ENCODE measurements around the gene DYSF.

Gene DYSF

DNA sequence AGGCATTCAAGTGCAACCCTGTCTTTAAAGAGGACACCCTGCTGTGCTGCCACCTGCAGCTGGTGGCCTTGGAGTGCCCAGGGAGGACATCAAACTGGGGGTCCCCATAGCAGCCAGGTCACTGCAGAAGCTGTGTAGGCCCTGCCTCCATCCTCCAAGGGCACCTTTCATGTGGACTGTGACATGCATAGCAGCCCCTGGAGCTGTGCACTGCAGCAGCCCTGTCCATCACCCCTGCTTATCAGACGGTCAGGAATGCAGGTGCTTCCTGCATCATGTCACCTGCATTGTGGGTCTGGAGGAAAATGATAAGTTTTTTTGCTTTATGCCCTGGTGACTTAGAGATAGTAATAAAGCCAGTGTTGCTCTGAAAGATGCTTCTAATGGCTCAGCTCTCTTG is 155.7 kb downstream of the DYSF start:
- Histone ChIP-seq H3K9me3 (ENCODE audit: low read depth, low read length) (no peaks in the 10 kb centered on the region), H3K4me3 (no peak overlapping the region), H3K36me3 (ENCODE audit: insufficient read depth, low read length) (no peaks in the 10 kb centered on the region), H3K9ac (ENCODE audit: insufficient read length) (no peak overlapping the region), H3K27ac (no peak overlapping the region)
- TF ChIP-seq FOXP2 (optimal IDR thresholded peaks at IDR 0.05; ENCODE audit: control extremely low read depth, extremely low read length, insufficient read depth) (no peak), EZH2 (IDR thresholded peaks at IDR 0.05) (no peak), POLR2AphosphoS5 (IDR thresholded peaks at IDR 0.05; ENCODE audit: borderline replicate concordance, low read depth, low read length) (no peak)
- DNase-seq (ENCODE audit: low read depth, low spot score) = no peak

DNA sequence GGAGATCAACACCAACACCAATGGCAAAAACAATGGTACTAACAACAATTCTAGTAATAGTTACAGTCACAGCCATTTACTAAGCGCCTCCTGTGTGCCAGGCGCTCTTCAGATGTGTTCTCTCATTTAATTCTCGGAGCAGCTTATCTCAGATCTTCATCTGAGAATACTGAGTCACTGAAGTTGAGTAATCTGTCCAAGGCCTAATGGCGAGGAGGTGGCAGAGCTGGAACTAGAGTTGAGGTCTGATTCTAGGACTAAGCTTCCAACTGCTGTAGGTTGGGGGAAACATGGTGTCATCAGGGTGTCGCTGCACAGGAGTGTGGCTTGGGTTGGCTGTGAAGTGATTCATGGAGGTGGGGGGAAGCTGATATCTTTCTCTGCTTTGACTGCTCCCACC is 156.1 kb downstream of the DYSF start:
- Histone ChIP-seq H3K36me3 (ENCODE audit: insufficient read depth, low read length) (no peaks in the 10 kb centered on the region), H3K9me3 (ENCODE audit: low read depth, low read length) (no peaks in the 10 kb centered on the region), H3K9ac (ENCODE audit: insufficient read length) (no peak overlapping the region), H3K4me3 (no peak overlapping the region), H3K27ac (no peak overlapping the region)
- no peak for DNase-seq (ENCODE audit: low read depth, low spot score)
- TF ChIP-seq FOXP2 (optimal IDR thresholded peaks at IDR 0.05; ENCODE audit: control extremely low read depth, extremely low read length, insufficient read depth) (no peak), POLR2AphosphoS5 (IDR thresholded peaks at IDR 0.05; ENCODE audit: borderline replicate concordance, low read depth, low read length) (no peak), EZH2 (IDR thresholded peaks at IDR 0.05) (no peak)

DNA sequence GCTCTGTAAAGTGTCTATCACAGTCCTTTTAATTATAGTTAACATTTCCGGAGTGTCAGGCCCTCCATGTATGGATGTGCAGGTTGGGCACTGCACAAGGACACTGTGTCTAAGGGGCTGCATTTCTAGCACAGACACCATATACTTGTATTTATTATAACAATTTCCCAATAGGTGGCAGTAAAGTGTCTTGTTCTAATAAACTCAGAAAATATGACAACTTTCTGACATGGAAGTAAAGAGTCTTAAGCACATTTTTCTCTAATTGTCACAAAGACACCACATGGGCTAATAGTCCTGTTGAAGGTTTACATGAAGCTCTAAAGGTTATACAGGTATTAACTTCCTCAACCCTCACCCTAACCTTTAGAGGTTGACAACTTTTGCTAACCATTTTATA is 156.6 kb downstream of the DYSF start:
- peak; percentile 56 for DNase-seq (ENCODE audit: low read depth, low spot score)
- TF ChIP-seq EZH2 (IDR thresholded peaks at IDR 0.05) = no peak
- no peak for TF ChIP-seq FOXP2 (optimal IDR thresholded peaks at IDR 0.05; ENCODE audit: control extremely low read depth, extremely low read length, insufficient read depth)
- no peak for TF ChIP-seq POLR2AphosphoS5 (IDR thresholded peaks at IDR 0.05; ENCODE audit: borderline replicate concordance, low read depth, low read length)
- Histone ChIP-seq H3K9ac (ENCODE audit: insufficient read length) (no peak overlapping the region), H3K4me3 (no peak overlapping the region), H3K9me3 (ENCODE audit: low read depth, low read length) (no peaks in the 10 kb centered on the region), H3K27ac (no peak overlapping the region), H3K36me3 (ENCODE audit: insufficient read depth, low read length) (no peaks in the 10 kb centered on the region)

DNA sequence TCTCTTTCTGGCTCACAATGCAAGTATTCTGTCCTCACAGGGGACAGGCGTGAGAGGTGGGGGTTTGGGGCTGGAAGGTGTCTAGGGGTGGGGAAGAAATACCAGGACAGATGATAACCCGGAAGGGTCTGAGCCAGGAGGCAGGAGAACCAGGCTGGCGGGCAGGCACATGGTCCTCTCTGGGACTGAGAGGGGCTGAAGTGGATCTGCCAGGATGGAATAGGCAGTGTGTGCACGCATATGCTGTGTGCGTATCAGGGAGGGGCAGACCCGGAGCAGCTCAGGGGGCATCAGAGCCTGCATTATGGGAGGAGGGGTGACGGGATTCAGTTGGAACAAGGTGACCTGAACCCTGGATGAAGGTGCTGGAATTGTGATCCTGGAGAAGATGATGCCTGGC is 157.3 kb downstream of the DYSF start:
- no peak overlapping the region for H3K4me3 ChIP-seq
- TF ChIP-seq FOXP2 (optimal IDR thresholded peaks at IDR 0.05; ENCODE audit: control extremely low read depth, extremely low read length, insufficient read depth) = no peak
- TF ChIP-seq EZH2 (IDR thresholded peaks at IDR 0.05) = no peak
- no peak for TF ChIP-seq POLR2AphosphoS5 (IDR thresholded peaks at IDR 0.05; ENCODE audit: borderline replicate concordance, low read depth, low read length)

DNA sequence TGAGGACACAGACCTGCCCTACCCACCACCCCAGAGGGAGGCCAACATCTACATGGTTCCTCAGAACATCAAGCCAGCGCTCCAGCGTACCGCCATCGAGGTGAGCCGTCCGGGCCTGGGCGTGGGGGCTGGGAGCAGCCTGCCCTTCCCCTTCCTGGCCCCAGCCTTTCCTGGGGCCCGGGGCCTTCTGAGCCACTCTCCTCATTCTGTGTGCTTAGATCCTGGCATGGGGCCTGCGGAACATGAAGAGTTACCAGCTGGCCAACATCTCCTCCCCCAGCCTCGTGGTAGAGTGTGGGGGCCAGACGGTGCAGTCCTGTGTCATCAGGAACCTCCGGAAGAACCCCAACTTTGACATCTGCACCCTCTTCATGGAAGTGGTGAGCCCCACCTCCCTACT is 157.9 kb downstream of the DYSF start:
- H3K9me3 ChIP-seq (ENCODE audit: low read depth, low read length) = no peaks in the 10 kb centered on the region
- DNase-seq (ENCODE audit: low read depth, low spot score) = no peak
- H3K27ac ChIP-seq = no peak overlapping the region
- no peak overlapping the region for H3K4me3 ChIP-seq
- no peak overlapping the region for H3K9ac ChIP-seq (ENCODE audit: insufficient read length)
- TF ChIP-seq EZH2 (IDR thresholded peaks at IDR 0.05) (no peak), FOXP2 (optimal IDR thresholded peaks at IDR 0.05; ENCODE audit: control extremely low read depth, extremely low read length, insufficient read depth) (no peak), POLR2AphosphoS5 (IDR thresholded peaks at IDR 0.05; ENCODE audit: borderline replicate concordance, low read depth, low read length) (no peak)
- no peaks in the 10 kb centered on the region for H3K36me3 ChIP-seq (ENCODE audit: insufficient read depth, low read length)

More for the DNA sequence above, 157.3 kb downstream of the DYSF start:
- H3K27ac ChIP-seq = no peak overlapping the region
- no peak for DNase-seq (ENCODE audit: low read depth, low spot score)
- no peaks in the 10 kb centered on the region for H3K9me3 ChIP-seq (ENCODE audit: low read depth, low read length)
- H3K36me3 ChIP-seq (ENCODE audit: insufficient read depth, low read length) = no peaks in the 10 kb centered on the region
- H3K9ac ChIP-seq (ENCODE audit: insufficient read length) = no peak overlapping the region

DNA sequence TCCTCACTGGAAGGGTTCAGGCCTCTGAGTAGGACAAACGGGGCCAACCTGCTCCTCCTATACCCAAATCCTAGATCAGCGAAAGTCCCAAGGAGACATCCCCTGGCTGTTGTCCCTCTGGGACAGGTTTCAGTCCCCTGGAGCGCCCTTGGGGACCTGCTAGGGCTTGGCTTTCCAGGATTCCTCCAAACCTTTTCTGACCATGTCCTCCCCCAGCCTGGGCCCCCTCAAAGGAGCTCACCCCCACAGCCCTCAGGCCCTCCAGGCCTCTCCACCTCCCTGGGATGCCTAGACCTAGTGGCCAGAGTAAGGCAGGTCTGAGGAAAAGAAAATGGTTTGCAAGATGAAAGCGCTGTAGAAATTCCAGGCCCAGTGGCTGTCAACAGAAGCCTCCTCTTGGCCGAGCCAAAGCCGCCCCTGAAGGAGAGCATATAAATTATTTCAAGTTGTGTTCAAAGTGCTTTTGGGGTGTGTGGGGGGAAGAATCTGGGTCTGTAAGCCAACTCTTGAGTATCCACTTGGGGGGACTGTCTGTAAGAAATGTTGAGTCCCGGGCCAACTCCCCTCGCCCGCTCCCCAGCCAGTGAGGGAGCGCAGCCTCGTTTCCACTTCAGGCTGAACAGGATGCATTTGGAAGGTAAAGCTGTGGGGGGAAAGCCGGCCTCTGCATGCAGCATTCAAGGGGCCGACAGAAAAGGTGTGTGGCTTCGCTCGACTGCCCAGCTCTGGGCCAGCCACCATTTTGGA is 158.6 kb downstream of the DYSF start:
- Histone ChIP-seq H3K27ac (no peak overlapping the region), H3K36me3 (ENCODE audit: insufficient read depth, low read length) (no peaks in the 10 kb centered on the region), H3K9ac (ENCODE audit: insufficient read length) (no peak overlapping the region), H3K4me3 (no peak overlapping the region), H3K9me3 (ENCODE audit: low read depth, low read length) (no peaks in the 10 kb centered on the region)
- no peak for DNase-seq (ENCODE audit: low read depth, low spot score)
- TF ChIP-seq FOXP2 (optimal IDR thresholded peaks at IDR 0.05; ENCODE audit: control extremely low read depth, extremely low read length, insufficient read depth) (no peak), EZH2 (IDR thresholded peaks at IDR 0.05) (no peak), POLR2AphosphoS5 (IDR thresholded peaks at IDR 0.05; ENCODE audit: borderline replicate concordance, low read depth, low read length) (no peak)

DNA sequence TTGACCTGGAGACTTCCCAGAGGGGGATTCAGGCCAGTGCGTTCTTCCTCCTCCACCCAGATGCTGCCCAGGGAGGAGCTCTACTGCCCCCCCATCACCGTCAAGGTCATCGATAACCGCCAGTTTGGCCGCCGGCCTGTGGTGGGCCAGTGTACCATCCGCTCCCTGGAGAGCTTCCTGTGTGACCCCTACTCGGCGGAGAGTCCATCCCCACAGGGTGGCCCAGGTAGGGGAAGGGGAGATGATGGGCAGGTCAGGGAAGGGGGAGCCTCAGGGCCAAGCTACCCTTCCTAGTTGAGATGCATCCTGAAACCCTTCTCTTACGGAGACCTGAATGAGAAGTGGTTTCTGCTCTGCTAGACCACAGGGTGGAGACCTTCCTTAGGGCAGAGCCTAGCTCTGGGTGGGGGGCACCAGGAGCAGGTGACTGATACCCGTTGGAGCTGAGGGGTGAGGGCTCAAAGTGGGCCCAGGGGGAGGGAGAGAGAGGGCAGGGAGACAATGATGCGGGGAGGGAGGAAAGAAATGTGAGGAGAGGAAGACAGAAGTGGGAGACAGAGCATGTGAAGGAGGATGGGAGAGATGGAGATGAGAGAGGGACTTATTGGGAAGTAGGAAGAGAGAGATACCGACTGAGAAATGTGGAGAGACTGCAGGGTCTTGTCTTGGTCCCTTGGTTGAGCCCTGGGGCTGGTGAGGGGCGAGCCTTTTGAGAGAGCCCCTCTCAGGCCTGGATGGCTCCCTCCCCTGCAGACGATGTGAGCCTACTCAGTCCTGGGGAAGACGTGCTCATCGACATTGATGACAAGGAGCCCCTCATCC is 159.4 kb downstream of the DYSF start:
- TF ChIP-seq POLR2AphosphoS5 (IDR thresholded peaks at IDR 0.05; ENCODE audit: borderline replicate concordance, low read depth, low read length) = no peak
- no peak for TF ChIP-seq FOXP2 (optimal IDR thresholded peaks at IDR 0.05; ENCODE audit: control extremely low read depth, extremely low read length, insufficient read depth)
- no peak for TF ChIP-seq EZH2 (IDR thresholded peaks at IDR 0.05)
- no peak overlapping the region for H3K4me3 ChIP-seq
- no peak for DNase-seq (ENCODE audit: low read depth, low spot score)

DNA sequence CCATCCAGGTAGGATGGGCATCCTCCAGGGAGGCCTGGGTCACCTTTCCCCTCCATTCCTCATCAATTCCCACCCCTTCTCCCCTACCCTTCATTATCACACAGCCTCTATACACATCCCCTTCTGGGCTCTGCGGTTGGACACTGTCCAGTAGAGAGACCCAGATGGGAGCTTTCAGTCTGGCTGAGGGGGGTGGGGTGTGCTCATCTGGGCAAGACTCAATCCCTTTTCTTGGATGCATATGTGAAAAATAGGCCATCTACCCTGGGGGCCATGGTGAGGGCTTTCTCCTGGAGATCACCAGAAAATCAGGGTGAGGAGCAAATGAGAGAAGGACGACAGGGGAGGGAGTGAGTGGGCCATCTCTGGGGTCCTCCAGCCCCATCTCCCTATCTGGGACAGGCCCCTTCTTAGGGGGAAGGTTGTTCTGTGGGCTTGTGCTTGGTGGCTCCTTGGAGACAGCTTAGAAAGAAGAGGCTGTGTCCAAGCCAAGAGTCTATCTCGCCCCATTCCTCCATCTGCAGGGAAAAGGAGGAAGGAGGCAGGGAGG is 160.1 kb downstream of the DYSF start:
- TF ChIP-seq FOXP2 (optimal IDR thresholded peaks at IDR 0.05; ENCODE audit: control extremely low read depth, extremely low read length, insufficient read depth) (no peak), POLR2AphosphoS5 (IDR thresholded peaks at IDR 0.05; ENCODE audit: borderline replicate concordance, low read depth, low read length) (no peak), EZH2 (IDR thresholded peaks at IDR 0.05) (no peak)
- H3K4me3 ChIP-seq = no peak overlapping the region
- no peak overlapping the region for H3K27ac ChIP-seq
- H3K9me3 ChIP-seq (ENCODE audit: low read depth, low read length) = no peaks in the 10 kb centered on the region
- H3K36me3 ChIP-seq (ENCODE audit: insufficient read depth, low read length) = no peaks in the 10 kb centered on the region
- DNase-seq (ENCODE audit: low read depth, low spot score) = no peak
- no peak overlapping the region for H3K9ac ChIP-seq (ENCODE audit: insufficient read length)

More for the DNA sequence above, 159.4 kb downstream of the DYSF start:
- no peak overlapping the region for H3K9ac ChIP-seq (ENCODE audit: insufficient read length)
- H3K36me3 ChIP-seq (ENCODE audit: insufficient read depth, low read length) = no peaks in the 10 kb centered on the region
- no peak overlapping the region for H3K27ac ChIP-seq
- H3K9me3 ChIP-seq (ENCODE audit: low read depth, low read length) = no peaks in the 10 kb centered on the region

Measured in SK-N-MC (cell line).